Heart left ventricle (tissue), 16 donors: Measurements from ENCODE around the gene PCIF1. TPM values are rescaled to one million over a fixed set of nuclear protein-coding genes. Genes with fewer than 3 reads are reported as not detected.

ENCODE experiments used
- ATAC-seq, 4 donors: fragments of 200-7000 bp; cut with Tn5 transposase; one replicate each; pipeline ENCODE4 v1.9.1; 2020 to 2022; ENCODE audit warnings: moderate library complexity in 4 of 4, mild to moderate bottlenecking in 3 of 4, moderate number of reproducible peaks in 1 of 4
- DNase-seq, 5 donors: peaks; one replicate each; pipeline ENCODE4 v3.0.0-alpha.2; 2020
- H3K27ac ChIP-seq, 12 donors: fragments of 200-600 bp; sonication (generic) in 4 of 12; one replicate each; pipeline versions ENCODE4 v1.5.0 to v1.8.0; 2016 to 2022; ENCODE audit warnings: mild to moderate bottlenecking in 2 of 12
- H3K27me3 ChIP-seq, 9 donors: fragments of 200-600 bp; sonication (generic) in 2 of 9; one replicate each; pipeline versions ENCODE4 v1.5.1 to v1.8.0; 2016 to 2022; ENCODE audit warnings: mild to moderate bottlenecking in 3 of 9
- H3K36me3 ChIP-seq, 9 donors: fragments of 200-600 bp; sonication (generic) in 2 of 9; one replicate each; pipeline versions ENCODE4 v1.5.0 to v1.8.0; 2018 to 2022; ENCODE audit warnings: mild to moderate bottlenecking in 2 of 9
- H3K4me1 ChIP-seq, 12 donors: fragments of 200-600 bp; sonication (generic) in 4 of 12; one replicate each; pipeline versions ENCODE4 v1.5.0 to v1.8.0; 2016 to 2022; ENCODE audit warnings: mild to moderate bottlenecking in 3 of 12
- H3K4me3 ChIP-seq, 12 donors: fragments of 200-600 bp; sonication (generic) in 4 of 12; one replicate each; pipeline versions ENCODE4 v1.5.0 to v1.8.0; 2017 to 2022; ENCODE audit warnings: mild to moderate bottlenecking in 9 of 12, moderate library complexity in 4 of 12
- H3K9me3 ChIP-seq, 12 donors: fragments of 200-600 bp; sonication (generic) in 4 of 12; one replicate each; pipeline versions ENCODE4 v1.5.0 to v1.8.0; 2016 to 2022; ENCODE audit warnings: mild to moderate bottlenecking in 1 of 12
- CTCF ChIP-seq, 12 donors: fragments of 200-600 bp; sonication (generic) in 4 of 12; IDR thresholded peaks; one replicate each; pipeline versions ENCODE4 v1.5.0 to v1.8.0; 2018 to 2022; ENCODE audit warnings: antibody characterized with exemption in 12 of 12, mild to moderate bottlenecking in 5 of 12
- POLR2A ChIP-seq, 2 donors: fragments of 450-650 bp; IDR thresholded peaks; one replicate each; pipeline ENCODE4 v1.6.1; 2017; ENCODE audit warnings: antibody characterized with exemption in 2 of 2, mild to moderate bottlenecking in 2 of 2, moderate library complexity in 2 of 2
- WGBS, 4 donors: extraction: QIAGEN DNeasy Blood & Tissue Kit in 2 of 4; methylation state at CpG; one replicate each; pipeline versions ENCODE4 v1.1.5 to v1.1.7; 2013 to 2018; 5-methylcytosine and 5-hydroxymethylcytosine counted together
- intact Hi-C, 10 donors: fragments of 100-400 bp; cut with DNase I; formaldehyde crosslinking; loops; one replicate each; pipeline versions ENCODE4 v1.11.1 to v1.14.2; 2022
- polyA plus RNA-seq, 2 donors: library from polyadenylated mRNA; stranded (reverse); fragments of 200-250 nt; gene quantifications; one replicate each; pipeline ENCODE4 v1.2.3, GENCODE V29; 2013
- total RNA-seq, 9 donors: library from RNA; depleted of rRNA in 2 of 9; stranded (reverse); fragments of >200 nt in 2 of 9; fragmentation: NEBNext Ultra II Directional in 3 of 9; extraction: Animal tissue kit (Norgen Biotek cat#: 25700) in 3 of 9; gene quantifications; one replicate each; pipeline versions ENCODE4 v1.1.0 to v1.2.4, GENCODE V29; 2016 to 2023
- donor health status: ischemic (EF 13 %, LVEDD 7.1; RV severe dilation, severe dysfunction).
- donor health status: healthy with polysubstance abuse.
- donor health status: DM: no; HTN: yes; CAD: no.
- donor health status: DM: no; HTN: no; CAD: no.
- donor health status: ischemic (EF 25% LVEDD 6.9; RV normal size, moderate dysfunction).
- donor health status: ischemic (EF 25% LVEDD 5.7; RV mildly dilated, moderate dysfunction).
- donor health status: healthy.
- donor health status: DM: yes; HTN: yes; CAD: no.
- donor health status: ischemic (EF 35%, LVEDD 5.7; RV mildly dilated, moderate dysfunction).
- donor health status: nonischemic (EF 11% LVEDD 7.7; RV severe dilation, severe dysfunction).
- donor health status: DM: yes; HTN: yes; CAD: no.
- donor health status: PGD.
- donor health status: ischemic (EF 29% LVEDD 5.4; RV normal size, mild dysfunction).
- donor health status: nonischemic (EF 23%, LVEDD 6.1; RV moderate dilation, normal function).

Gene PCIF1
- total and polyA plus RNA-seq, 11 donors, result 17.5 to 40.2 (median 28.2) TPM

DNA sequence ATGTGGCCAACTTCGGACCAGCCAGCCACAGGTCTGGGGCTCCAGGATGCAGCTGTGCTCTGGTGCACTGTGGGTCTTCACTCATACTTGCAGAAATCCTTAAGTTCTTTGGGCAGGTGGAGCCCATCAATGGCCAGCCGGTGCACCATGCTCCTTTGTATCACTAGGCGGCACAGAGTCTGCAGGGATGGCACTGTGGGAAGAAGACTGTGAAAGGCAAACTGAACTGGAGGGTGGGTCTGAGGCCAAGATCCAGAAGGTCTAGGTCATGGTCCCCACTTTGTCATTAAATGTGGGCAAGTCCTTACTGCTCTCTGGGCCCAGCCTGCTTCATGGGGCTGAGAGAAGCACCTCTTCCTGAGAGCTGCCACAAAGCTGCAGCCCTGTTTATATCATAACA is 45.8 kb upstream of the PCIF1 start:
- Histone ChIP-seq H3K4me1 (peaks cover 3 to 47% (median 27%) of the 10 kb centered on the region in 12 donors), H3K27ac (no peak overlapping the region), H3K4me3 (no peak overlapping the region), H3K9me3 (no peaks in the 10 kb centered on the region), H3K27me3 (no peaks in the 10 kb centered on the region), H3K36me3 (peaks cover 0 to 59% (median 38%) of the 10 kb centered on the region in 9 donors)
- intact Hi-C loops, result loop anchor here in 1 of 10 donors (5.0 kb wide), 1 partner anchor 49 kb away; no protein-coding TSS in a partner anchor
- no peak for TF ChIP-seq CTCF (IDR thresholded peaks at IDR 0.05)
- TF ChIP-seq POLR2A (IDR thresholded peaks at IDR 0.05), result no peak
- WGBS, 4 donors, result 72 to 82% (median 81%) methylated on average over 3 of the region's 3 CpGs
- ATAC-seq (no peak), DNase-seq (no peak)

DNA sequence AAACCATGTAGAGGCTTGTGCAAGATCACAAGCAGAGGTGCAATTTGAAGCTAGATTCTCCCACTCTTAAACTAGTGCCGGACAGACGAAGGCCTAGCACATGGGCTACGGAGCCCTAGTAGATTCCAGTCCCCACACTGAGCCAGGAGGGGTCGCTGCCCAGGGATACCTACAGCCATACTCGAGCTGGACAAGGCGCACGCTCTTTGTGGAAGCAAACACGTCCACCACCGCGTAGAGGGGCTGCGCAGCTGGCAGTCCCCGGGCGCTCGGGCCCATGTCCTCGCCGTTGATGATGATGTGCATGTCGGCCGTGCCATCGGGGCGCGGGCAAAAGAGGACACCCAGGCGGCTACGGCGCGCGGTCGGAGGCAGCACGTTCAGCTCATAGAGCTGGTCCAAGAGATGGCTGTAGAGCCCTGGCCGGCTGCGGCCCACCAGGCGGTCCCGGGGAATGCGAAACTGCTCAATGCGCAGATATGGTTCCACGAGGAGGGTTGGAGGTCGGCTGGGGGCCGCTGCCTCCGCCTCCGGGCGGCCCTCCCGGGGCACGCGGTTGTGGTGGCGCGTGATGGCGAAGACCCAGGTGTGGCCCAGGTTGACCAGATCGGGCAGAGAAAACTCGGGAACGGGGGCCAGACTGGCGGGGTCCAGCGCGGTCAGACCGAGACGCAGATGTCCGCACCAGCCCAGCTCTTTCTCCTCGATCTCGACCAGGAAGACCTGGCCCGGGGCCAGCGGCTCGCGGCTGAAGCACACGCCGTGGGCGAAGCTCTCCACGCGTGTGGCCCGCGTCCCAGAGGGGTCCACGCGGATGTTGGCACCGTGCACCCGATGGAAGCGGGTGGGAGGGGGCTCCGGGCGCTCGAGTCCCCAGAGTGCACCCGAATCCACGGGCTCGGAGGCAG is 44.2 kb upstream of the PCIF1 start:
- H3K36me3 ChIP-seq, result peaks cover 0 to 62% (median 49%) of the 10 kb centered on the region in 9 donors
- peaks cover 3 to 37% (median 23%) of the 10 kb centered on the region in 12 donors for H3K4me1 ChIP-seq
- ATAC-seq (peak; percentile 62 to 83 (median 77)), DNase-seq (peak; percentile 85 to 92 (median 87))
- WGBS, 4 donors, result 0 to 1% (median 1%) methylated on average over 27 to 79 of the region's 79 CpGs
- no peaks in the 10 kb centered on the region for H3K27me3 ChIP-seq
- H3K4me3 ChIP-seq, result peak overlapping the region; percentile 53 to 98 (median 80)
- intact Hi-C loops, result loop anchor here in 9 of 10 donors (1.0 to 10.0 kb wide), 10 partner anchors 42 to 82 kb away; partner anchors contain the start of genes PCIF1 (in 5 of the 9) and ZNF335 (in 1 of the 9)
- H3K9me3 ChIP-seq, result no peaks in the 10 kb centered on the region
- TF ChIP-seq CTCF (IDR thresholded peaks at IDR 0.05), result peak; percentile 51 to 86 (median 68)
- TF ChIP-seq POLR2A (IDR thresholded peaks at IDR 0.05), result no peak
- H3K27ac ChIP-seq, result peak overlapping the region; percentile 74 to 97 (median 90)

- TF ChIP-seq CTCF (IDR thresholded peaks at IDR 0.05) (peak in 2 of 12 donors; percentile 3 to 7), POLR2A (IDR thresholded peaks at IDR 0.05) (peak in 1 of 2 donors; percentile 68)
- Histone ChIP-seq H3K27ac (peak within 1 kb of the TSS; percentile 74 to 97 (median 90)), H3K9me3 (no peaks in the 10 kb centered on the region), H3K27me3 (no peaks in the 10 kb centered on the region), H3K4me3 (peak within 1 kb of the TSS; percentile 53 to 98 (median 80)), H3K4me1 (peaks cover 3 to 37% (median 23%) of the 10 kb centered on the region in 12 donors), H3K36me3 (peaks cover 0 to 62% (median 54%) of the 10 kb centered on the region in 9 donors)
- intact Hi-C loops, result loop anchor here in 9 of 10 donors (1.0 to 10.0 kb wide), 11 partner anchors 41 to 81 kb away; partner anchors contain the start of genes PCIF1 (in 5 of the 9) and ZNF335 (in 1 of the 9)
- 1 to 3% (median 1%) methylated on average over 23 to 78 of the region's 78 CpGs for WGBS, 4 donors
- DNase-seq, result peak; percentile 93 to 97 (median 95)
- ATAC-seq, result peak; percentile 77 to 91 (median 86)
Measured at GRCh38 chr20:45890985-45891983, 43.2 kb upstream of the PCIF1 start, which contains the start of the genes CTSA and NEURL2. CTSA (plus strand) TSS chr20:45891335; CDS start chr20:45891569, 234 bp downstream. NEURL2 (minus strand) TSS chr20:45891208; CDS start chr20:45890991, 217 bp downstream.
